Mammary epithelial cell (primary cell): Measurements from ENCODE around the gene ACMSD.
"Not testable (repeated sequence)": the region's sequence is repeated elsewhere in the genome, so short reads cannot be mapped to it uniquely, and the experiment has no call there.

Source experiments
- CTCF ChIP-seq, 2 donors: IDR thresholded peaks in 1 of 2; conservative IDR thresholded peaks in 1 of 2; 2 replicates each; pipeline ENCODE4 v1.5.1; 2011 to 2012; ENCODE audit warnings: inconsistent platforms in 2 of 2, low read length in 2 of 2, mild to moderate bottlenecking in 2 of 2, control low read depth in 1 of 2, low read depth in 1 of 2; ENCODE audit not compliant: insufficient read depth in 1 of 2; ENCODE audit errors: extremely low read depth in 1 of 2
- EZH2 ChIP-seq: IDR thresholded peaks from 2 replicates; pipeline ENCODE4 v1.6.1; 2012; ENCODE audit warnings: low read length, inconsistent platforms, borderline replicate concordance

GRCh38 chr2:134903701-134904100, 65.3 kb downstream of the ACMSD start:
- not testable (repeated sequence) for TF ChIP-seq CTCF (conservative IDR thresholded peaks at IDR 0.05 in 1 of 2, IDR thresholded peaks at IDR 0.05 in 1 of 2; ENCODE audit: extremely low read depth in 1 of 2, insufficient read depth in 1 of 2, low read depth in 1 of 2, low read length in 2 of 2); EZH2
